GM21825 (cell line): Measurements from ENCODE around the gene IGF2.

Experiments
- ATAC-seq: cut with Tn5 transposase; IDR thresholded peaks from one replicate; pipeline ENCODE4 v1.9.1; 2021; ENCODE audit warnings: mild to moderate bottlenecking, moderate library complexity; ENCODE audit not compliant: unreplicated experiment

The IGF2 gene

GRCh38 chr11:2093575-2094353 lies 45.4 kb downstream of the IGF2 start:
- ATAC-seq = no peak

GRCh38 chr11:2092956-2093412 lies 46.2 kb downstream of the IGF2 start:
- ATAC-seq = no peak

- no peak for ATAC-seq
Observed at GRCh38 chr11:2092464-2092910, 46.7 kb downstream of the IGF2 start.

- no peak for ATAC-seq
Observed at GRCh38 chr11:2091786-2092463, 47.3 kb downstream of the IGF2 start.

- ATAC-seq = no peak
Observed at GRCh38 chr11:2091112-2091746, 48.0 kb downstream of the IGF2 start.

GRCh38 chr11:2090172-2091111 lies 48.7 kb downstream of the IGF2 start:
- no peak for ATAC-seq

GRCh38 chr11:2089536-2090165 lies 49.5 kb downstream of the IGF2 start:
- no peak for ATAC-seq

- ATAC-seq = no peak
Observed at GRCh38 chr11:2088746-2089535, 50.2 kb downstream of the IGF2 start.

GRCh38 chr11:2088284-2088683 lies 50.9 kb downstream of the IGF2 start:
- no peak for ATAC-seq

GRCh38 chr11:2086239-2087040 lies 52.7 kb downstream of the IGF2 start:
- no peak for ATAC-seq

- ATAC-seq = no peak
Observed at GRCh38 chr11:2085251-2086066, 53.7 kb downstream of the IGF2 start.

GRCh38 chr11:2084721-2085120 lies 54.5 kb downstream of the IGF2 start:
- ATAC-seq = no peak
